ENCODE data around the gene SLCO4C1. TPM values are rescaled to one million over a fixed set of nuclear protein-coding genes. Genes with fewer than 3 reads are reported as not detected.

SLCO4C1 gene, protein sequence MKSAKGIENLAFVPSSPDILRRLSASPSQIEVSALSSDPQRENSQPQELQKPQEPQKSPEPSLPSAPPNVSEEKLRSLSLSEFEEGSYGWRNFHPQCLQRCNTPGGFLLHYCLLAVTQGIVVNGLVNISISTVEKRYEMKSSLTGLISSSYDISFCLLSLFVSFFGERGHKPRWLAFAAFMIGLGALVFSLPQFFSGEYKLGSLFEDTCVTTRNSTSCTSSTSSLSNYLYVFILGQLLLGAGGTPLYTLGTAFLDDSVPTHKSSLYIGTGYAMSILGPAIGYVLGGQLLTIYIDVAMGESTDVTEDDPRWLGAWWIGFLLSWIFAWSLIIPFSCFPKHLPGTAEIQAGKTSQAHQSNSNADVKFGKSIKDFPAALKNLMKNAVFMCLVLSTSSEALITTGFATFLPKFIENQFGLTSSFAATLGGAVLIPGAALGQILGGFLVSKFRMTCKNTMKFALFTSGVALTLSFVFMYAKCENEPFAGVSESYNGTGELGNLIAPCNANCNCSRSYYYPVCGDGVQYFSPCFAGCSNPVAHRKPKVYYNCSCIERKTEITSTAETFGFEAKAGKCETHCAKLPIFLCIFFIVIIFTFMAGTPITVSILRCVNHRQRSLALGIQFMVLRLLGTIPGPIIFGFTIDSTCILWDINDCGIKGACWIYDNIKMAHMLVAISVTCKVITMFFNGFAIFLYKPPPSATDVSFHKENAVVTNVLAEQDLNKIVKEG
- total RNA-seq (35.1 TPM), polyA plus RNA-seq (ENCODE audit: insufficient read depth, low read depth, low replicate concordance) (9.0 TPM)
- long read RNA-seq, donor 1, full-length matches to known transcripts: 1 of 1 reads
- long read RNA-seq, donor 1, partial matches to known transcripts: 0 of 1 reads
- long read RNA-seq, donor 1, other reads (novel, unspliced or antisense): 0 of 1 reads
- long read RNA-seq, donor 2, full-length matches to known transcripts: 6 of 6 reads
- long read RNA-seq, donor 2, partial matches to known transcripts: 0 of 6 reads
- long read RNA-seq, donor 2, other reads (novel, unspliced or antisense): 0 of 6 reads
- long read RNA-seq, donor 3, full-length matches to known transcripts: 3 of 3 reads
- long read RNA-seq, donor 3, partial matches to known transcripts: 0 of 3 reads
- long read RNA-seq, donor 3, other reads (novel, unspliced or antisense): 0 of 3 reads
- long read RNA-seq, donor 4, full-length matches to known transcripts: 6 of 6 reads
- long read RNA-seq, donor 4, partial matches to known transcripts: 0 of 6 reads
- long read RNA-seq, donor 4, other reads (novel, unspliced or antisense): 0 of 6 reads
- long read RNA-seq, donor 5: 0 reads
- long read RNA-seq, donor 6, full-length matches to known transcripts: 2 of 2 reads
- long read RNA-seq, donor 6, partial matches to known transcripts: 0 of 2 reads
- long read RNA-seq, donor 6, other reads (novel, unspliced or antisense): 0 of 2 reads
- long read RNA-seq, donor 7, full-length matches to known transcripts: 6 of 14 reads
- long read RNA-seq, donor 7, partial matches to known transcripts: 2 of 14 reads
- long read RNA-seq, donor 7, other reads (novel, unspliced or antisense): 6 of 14 reads
- long read RNA-seq, donor 8, full-length matches to known transcripts: 2 of 2 reads
- long read RNA-seq, donor 8, partial matches to known transcripts: 0 of 2 reads
- long read RNA-seq, donor 8, other reads (novel, unspliced or antisense): 0 of 2 reads
- long read RNA-seq, donor 9, full-length matches to known transcripts: 3 of 3 reads
- long read RNA-seq, donor 9, partial matches to known transcripts: 0 of 3 reads
- long read RNA-seq, donor 9, other reads (novel, unspliced or antisense): 0 of 3 reads
- long read RNA-seq, donor 10, full-length matches to known transcripts: 3 of 3 reads
- long read RNA-seq, donor 10, partial matches to known transcripts: 0 of 3 reads
- long read RNA-seq, donor 10, other reads (novel, unspliced or antisense): 0 of 3 reads

GRCh38 chr5:102296178-102296817 lies at the start of gene SLCO4C1:
TSS of gene SLCO4C1 (minus strand) at chr5:102296284. CDS start at chr5:102296262, 22 bp downstream.
- no peak for FAIRE-seq
- TF ChIP-seq, protein P1, sequence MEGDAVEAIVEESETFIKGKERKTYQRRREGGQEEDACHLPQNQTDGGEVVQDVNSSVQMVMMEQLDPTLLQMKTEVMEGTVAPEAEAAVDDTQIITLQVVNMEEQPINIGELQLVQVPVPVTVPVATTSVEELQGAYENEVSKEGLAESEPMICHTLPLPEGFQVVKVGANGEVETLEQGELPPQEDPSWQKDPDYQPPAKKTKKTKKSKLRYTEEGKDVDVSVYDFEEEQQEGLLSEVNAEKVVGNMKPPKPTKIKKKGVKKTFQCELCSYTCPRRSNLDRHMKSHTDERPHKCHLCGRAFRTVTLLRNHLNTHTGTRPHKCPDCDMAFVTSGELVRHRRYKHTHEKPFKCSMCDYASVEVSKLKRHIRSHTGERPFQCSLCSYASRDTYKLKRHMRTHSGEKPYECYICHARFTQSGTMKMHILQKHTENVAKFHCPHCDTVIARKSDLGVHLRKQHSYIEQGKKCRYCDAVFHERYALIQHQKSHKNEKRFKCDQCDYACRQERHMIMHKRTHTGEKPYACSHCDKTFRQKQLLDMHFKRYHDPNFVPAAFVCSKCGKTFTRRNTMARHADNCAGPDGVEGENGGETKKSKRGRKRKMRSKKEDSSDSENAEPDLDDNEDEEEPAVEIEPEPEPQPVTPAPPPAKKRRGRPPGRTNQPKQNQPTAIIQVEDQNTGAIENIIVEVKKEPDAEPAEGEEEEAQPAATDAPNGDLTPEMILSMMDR (IDR thresholded peaks at IDR 0.05; ENCODE audit: borderline replicate concordance, extremely low read depth, insufficient read depth): peak; percentile 58
- peak within 1 kb of the TSS; percentile 41 to 92 (median 80) for H3K4me3 ChIP-seq (ENCODE audit: low read length in 3 of 3)
- DNase-seq: peak; percentile 91 to 95 (median 92)
- H3K27me3 ChIP-seq (ENCODE audit: control insufficient read depth, insufficient read depth, low read length): no peaks in the 10 kb centered on the region
- intact Hi-C loops (cut with DNase I): no loop called here
- no peaks in the 10 kb centered on the region for H3K36me3 ChIP-seq (ENCODE audit: control insufficient read depth in 2 of 3, insufficient read depth in 3 of 3, low read length in 3 of 3)
- peaks cover 0 to 3% (median 0%) of the 10 kb centered on the region in 3 donors for H3K4me1 ChIP-seq (ENCODE audit: control insufficient read depth in 2 of 3, insufficient read depth in 2 of 3, low read depth in 1 of 3, low read length in 3 of 3)
- peak within 1 kb of the TSS; percentile 17 to 74 (median 73) for H3K9ac ChIP-seq (ENCODE audit: low read length in 3 of 3)
- peak within 1 kb of the TSS; percentile 69 to 74 for H3K27ac ChIP-seq (ENCODE audit: low read depth in 2 of 2, low read length in 2 of 2)
- H3K9me3 ChIP-seq (ENCODE audit: control insufficient read depth in 2 of 3, insufficient read depth in 1 of 3, low read length in 3 of 3): no peaks in the 10 kb centered on the region

DNA sequence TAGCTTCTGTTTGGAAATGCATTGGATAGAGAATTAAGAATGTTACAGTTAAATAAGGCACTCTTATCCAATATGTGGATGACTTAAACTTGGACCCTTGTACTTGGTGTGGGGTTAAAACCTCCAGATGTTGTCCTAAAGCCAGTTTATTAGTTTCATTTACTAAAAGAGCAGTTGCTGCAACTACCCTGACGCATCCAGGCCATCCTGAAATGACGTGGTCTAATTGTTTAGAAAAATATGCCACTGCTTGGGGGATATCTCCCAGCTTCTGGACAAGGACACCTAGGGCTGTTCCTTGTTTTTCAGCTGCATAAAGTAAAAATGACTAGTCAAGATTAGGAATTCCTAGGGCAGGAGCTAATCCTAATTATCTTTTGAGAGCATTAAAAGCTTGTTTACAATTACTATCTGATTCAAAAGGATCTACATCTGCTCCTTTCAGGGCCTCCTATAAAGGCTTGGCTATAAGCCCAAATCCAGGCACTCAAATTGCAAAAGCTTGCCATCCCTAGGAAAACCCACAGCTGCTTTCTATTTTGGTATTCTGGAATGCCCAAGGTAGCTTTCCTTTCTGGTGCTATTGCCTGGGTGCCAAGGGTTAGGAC lies 45.7 kb upstream of the SLCO4C1 start:
- Histone ChIP-seq H3K27ac (ENCODE audit: low read depth in 2 of 2, low read length in 2 of 2) (no peak overlapping the region), H3K4me1 (ENCODE audit: control insufficient read depth in 2 of 3, insufficient read depth in 2 of 3, low read depth in 1 of 3, low read length in 3 of 3) (no peaks in the 10 kb centered on the region), H3K4me3 (ENCODE audit: low read length in 3 of 3) (no peak overlapping the region), H3K36me3 (ENCODE audit: control insufficient read depth in 2 of 3, insufficient read depth in 3 of 3, low read length in 3 of 3) (no peaks in the 10 kb centered on the region), H3K9ac (ENCODE audit: low read length in 3 of 3) (no peak overlapping the region), H3K27me3 (ENCODE audit: control insufficient read depth, insufficient read depth, low read length) (no peaks in the 10 kb centered on the region), H3K9me3 (ENCODE audit: control insufficient read depth in 2 of 3, insufficient read depth in 1 of 3, low read length in 3 of 3) (no peaks in the 10 kb centered on the region)
- intact Hi-C loops (cut with DNase I): no loop called here
- no peak for FAIRE-seq
- TF ChIP-seq, protein P1 (IDR thresholded peaks at IDR 0.05; ENCODE audit: borderline replicate concordance, extremely low read depth, insufficient read depth): no peak
- DNase-seq: no peak
